Measurements from ENCODE around the gene VSIR. TPM values are rescaled to one million over a fixed set of nuclear protein-coding genes. Genes with fewer than 3 reads are reported as not detected.
A peak's percentile ranks its signal among the peaks of the same experiment; 100 is the strongest.

Gene VSIR
- total RNA-seq, 2 donors from 2014 or later = 14.8 to 17.1 TPM

- Histone ChIP-seq H3K4me1 (peaks cover 30% of the 10 kb centered on the region), H3K27me3 (no peaks in the 10 kb centered on the region), H3K9me3 (no peaks in the 10 kb centered on the region), H3K27ac (peak overlapping the region in 3 of 4 donors; percentile 32 to 67 (median 52)), H3K4me3 (no peak overlapping the region), H3K36me3 (replicated peaks in 1 of 2; ENCODE audit: insufficient read depth in 1 of 2, low read depth in 2 of 2) (peaks cover 0 to 2% of the 10 kb centered on the region in 2 donors)
- intact Hi-C loops (cut with DNase I) = no loop called here
- WGBS, 2 donors = 63 to 70% methylated on average over 15 of the region's 15 CpGs
- peak in 2 of 4 donors; percentile 47 to 81 for DNase-seq
- TF ChIP-seq POLR2A (IDR thresholded peaks at IDR 0.05) (peak in 1 of 3 donors; percentile 43), CTCF (IDR thresholded peaks at IDR 0.05) (no peak)
- ATAC-seq = peak; percentile 8
Measured at GRCh38 chr10:71748671-71749191, 24.6 kb downstream of the VSIR start.

- no peak for TF ChIP-seq POLR2A (IDR thresholded peaks at IDR 0.05)
- TF ChIP-seq CTCF (IDR thresholded peaks at IDR 0.05) = no peak
- intact Hi-C loops (cut with DNase I) = no loop called here
- DNase-seq (peak in 1 of 4 donors; percentile 45), ATAC-seq (no peak)
- Histone ChIP-seq H3K4me3 (no peak overlapping the region), H3K36me3 (replicated peaks in 1 of 2; ENCODE audit: insufficient read depth in 1 of 2, low read depth in 2 of 2) (peaks cover 0 to 2% of the 10 kb centered on the region in 2 donors), H3K9me3 (no peaks in the 10 kb centered on the region), H3K27me3 (no peaks in the 10 kb centered on the region), H3K4me1 (peaks cover 30% of the 10 kb centered on the region), H3K27ac (peak overlapping the region in 3 of 4 donors; percentile 32 to 67 (median 52))
- 70 to 86% methylated on average over 11 to 14 of the region's 14 CpGs for WGBS, 2 donors
Measured at GRCh38 chr10:71747551-71748523, 25.5 kb downstream of the VSIR start.

GRCh38 chr10:71747039-71747531 is 26.2 kb downstream of the VSIR start:
- Histone ChIP-seq H3K36me3 (replicated peaks in 1 of 2; ENCODE audit: insufficient read depth in 1 of 2, low read depth in 2 of 2) (peaks cover 0 to 2% of the 10 kb centered on the region in 2 donors), H3K4me1 (peaks cover 30% of the 10 kb centered on the region), H3K4me3 (no peak overlapping the region), H3K27me3 (no peaks in the 10 kb centered on the region), H3K27ac (peak overlapping the region in 3 of 4 donors; percentile 32 to 67 (median 52)), H3K9me3 (no peaks in the 10 kb centered on the region)
- peak; percentile 8 for ATAC-seq
- WGBS, 2 donors = 56 to 73% methylated on average over 2 of the region's 2 CpGs
- intact Hi-C loops (cut with DNase I) = no loop called here
- no peak for TF ChIP-seq CTCF (IDR thresholded peaks at IDR 0.05)
- no peak for TF ChIP-seq POLR2A (IDR thresholded peaks at IDR 0.05)
- DNase-seq = no peak

GRCh38 chr10:71746344-71747037 is 26.8 kb downstream of the VSIR start:
- intact Hi-C loops (cut with DNase I) = no loop called here
- DNase-seq = peak; percentile 39 to 73 (median 70)
- no peaks in the 10 kb centered on the region for H3K27me3 ChIP-seq
- no peak overlapping the region for H3K4me3 ChIP-seq
- TF ChIP-seq POLR2A (IDR thresholded peaks at IDR 0.05) = no peak
- TF ChIP-seq CTCF (IDR thresholded peaks at IDR 0.05) = peak in 3 of 7 experiments; percentile 12 to 26 (median 18)
- no peaks in the 10 kb centered on the region for H3K9me3 ChIP-seq
- peaks cover 0 to 2% of the 10 kb centered on the region in 2 donors for H3K36me3 ChIP-seq (replicated peaks in 1 of 2; ENCODE audit: insufficient read depth in 1 of 2, low read depth in 2 of 2)
- peaks cover 30% of the 10 kb centered on the region for H3K4me1 ChIP-seq
- peak; percentile 64 for ATAC-seq
- WGBS, 2 donors = 20 to 32% methylated on average over 9 to 13 of the region's 13 CpGs
- peak overlapping the region in 3 of 4 donors; percentile 32 to 67 (median 52) for H3K27ac ChIP-seq
